WI38 (cell line): ENCODE measurements around the gene RAB11FIP3.

Experiments
- H3K4me3 ChIP-seq: 2 replicates; pipeline ENCODE4 v1.5.1; 2011; ENCODE audit warnings: low read depth, mild to moderate bottlenecking, control low read depth, low read length
- CTCF ChIP-seq: IDR thresholded peaks from 2 replicates; pipeline ENCODE4 v1.5.1; 2012; ENCODE audit warnings: low read depth, mild to moderate bottlenecking, control low read depth, low read length

The RAB11FIP3 gene

DNA sequence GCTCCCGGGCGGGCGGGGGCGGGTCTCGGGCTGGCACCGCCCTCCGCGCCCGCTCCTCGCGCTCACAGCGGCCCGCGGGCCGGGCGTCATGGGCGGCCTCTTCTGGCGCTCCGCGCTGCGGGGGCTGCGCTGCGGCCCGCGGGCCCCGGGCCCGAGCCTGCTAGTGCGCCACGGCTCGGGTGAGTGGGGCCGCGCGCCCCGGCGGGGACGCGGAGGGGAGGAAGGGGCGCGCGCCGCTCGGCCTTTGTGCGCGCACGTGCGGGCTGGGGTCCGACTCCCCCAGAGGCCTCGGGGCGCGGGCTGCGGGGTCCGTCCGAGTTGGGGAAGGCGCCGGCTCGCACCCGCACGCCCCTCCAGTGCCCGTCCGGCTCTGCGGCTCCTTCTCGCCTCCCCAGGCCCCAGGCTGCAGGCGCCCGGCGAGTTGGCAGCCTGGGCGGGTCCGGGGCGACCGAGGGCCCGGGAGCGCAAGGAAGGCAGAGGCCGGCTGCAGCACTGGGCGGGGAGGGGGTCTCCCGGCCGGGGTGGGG, 28.3 kb upstream of the RAB11FIP3 start, which contains the start of gene NME4:
NME4 (plus strand) TSS at position 65 of the 527 bp plus-strand sequence; CDS start at position 89, 24 bp downstream.
- TF ChIP-seq CTCF = no peak
- H3K4me3 ChIP-seq = peak within 1 kb of the TSS; percentile 63

GRCh38 chr16:397736-398332, 27.6 kb upstream of the RAB11FIP3 start:
- TF ChIP-seq CTCF = 0 out of 2 replicates have a peak, but pooled peaks have one; percentile 10
- H3K4me3 ChIP-seq = peak overlapping the region; percentile 5; the same call in 1 of the 2 replicates

GRCh38 chr16:398561-399339, 26.7 kb upstream of the RAB11FIP3 start:
- H3K4me3 ChIP-seq = no peak overlapping the region
- TF ChIP-seq CTCF = no peak

GRCh38 chr16:399340-400019, 26.0 kb upstream of the RAB11FIP3 start:
- no peak for TF ChIP-seq CTCF

DNA sequence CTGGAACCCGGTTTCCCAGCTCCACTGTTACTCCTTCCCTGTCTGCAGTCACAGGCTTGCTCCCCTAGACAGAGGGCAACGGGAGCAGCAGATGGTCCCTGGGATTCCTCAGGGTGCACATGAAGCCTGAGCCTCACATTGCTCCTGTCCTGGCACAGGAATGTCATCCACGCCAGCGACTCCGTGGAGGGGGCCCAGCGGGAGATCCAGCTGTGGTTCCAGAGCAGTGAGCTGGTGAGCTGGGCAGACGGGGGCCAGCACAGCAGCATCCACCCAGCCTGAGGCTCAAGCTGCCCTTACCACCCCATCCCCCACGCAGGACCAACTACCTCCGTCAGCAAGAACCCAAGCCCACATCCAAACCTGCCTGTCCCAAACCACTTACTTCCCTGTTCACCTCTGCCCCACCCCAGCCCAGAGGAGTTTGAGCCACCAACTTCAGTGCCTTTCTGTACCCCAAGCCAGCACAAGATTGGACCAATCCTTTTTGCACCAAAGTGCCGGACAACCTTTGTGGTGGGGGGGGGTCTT, 25.3 kb upstream of the RAB11FIP3 start:
- no peak for TF ChIP-seq CTCF
- H3K4me3 ChIP-seq = peak overlapping the region; percentile 81

More at GRCh38 chr16:399340-400019, 26.0 kb upstream of the RAB11FIP3 start:
- H3K4me3 ChIP-seq = no peak overlapping the region

GRCh38 chr16:401468-402348, 23.7 kb upstream of the RAB11FIP3 start, which contains the start of gene DECR2:
Gene DECR2, plus strand, starts transcription at chr16:401885. Its CDS starts 79 bp downstream, at chr16:401964.
- H3K4me3 ChIP-seq = peak within 1 kb of the TSS; percentile 81
- TF ChIP-seq CTCF = 0 out of 2 replicates have a peak, but pooled peaks have one; percentile 13
